Thoracic aorta (tissue), 2 donors: ENCODE measurements around the gene CENATAC. TPM values are rescaled to one million over a fixed set of nuclear protein-coding genes. Genes with fewer than 3 reads are reported as not detected.
A peak's percentile ranks its signal among the peaks of the same experiment; 100 is the strongest.
"Not testable (repeated sequence)": the region's sequence is repeated elsewhere in the genome, so short reads cannot be mapped to it uniquely, and the experiment has no call there.

Experiments
- ATAC-seq: fragments of 150-250 bp; one replicate; pipeline ENCODE4 v1.8.0; 2017; ENCODE audit warnings: low read depth; ENCODE audit not compliant: insufficient number of reproducible peaks, low FRiP score
- DNase-seq: peaks from one replicate; pipeline ENCODE4 v3.0.0-alpha.2; 2020; ENCODE audit warnings: low spot score
- H3K27ac ChIP-seq, 2 donors: fragments of 200-600 bp; sonication (generic); 1 replicate in 1 of 2; 2 replicates in 1 of 2; pipeline ENCODE4 v1.5.1; 2016; ENCODE audit warnings: mild to moderate bottlenecking in 2 of 2, moderate library complexity in 2 of 2
- H3K27me3 ChIP-seq: fragments of 200-600 bp; sonication (generic); replicated peaks from 2 replicates; pipeline ENCODE4 v1.6.0; 2016; ENCODE audit warnings: mild to moderate bottlenecking; ENCODE audit not compliant: insufficient read depth
- H3K36me3 ChIP-seq: fragments of 200-600 bp; sonication (generic); one replicate; pipeline ENCODE4 v1.5.1; 2016
- H3K4me1 ChIP-seq, 2 donors: fragments of 200-600 bp; sonication (generic); 1 replicate in 1 of 2; 2 replicates in 1 of 2; pipeline versions ENCODE4 v1.5.1 to v1.6.0; 2016; ENCODE audit warnings: low read depth in 2 of 2, mild to moderate bottlenecking in 1 of 2; ENCODE audit not compliant: control insufficient read depth in 1 of 2
- H3K4me3 ChIP-seq: fragments of 200-600 bp; sonication (generic); 2 replicates; pipeline ENCODE4 v1.5.1; 2016; ENCODE audit warnings: mild to moderate bottlenecking
- H3K9me3 ChIP-seq: fragments of 200-600 bp; sonication (generic); 2 replicates; pipeline ENCODE4 v1.5.1; 2016
- CTCF ChIP-seq: fragments of 200-600 bp; sonication (generic); IDR thresholded peaks from one replicate; pipeline ENCODE4 v1.5.1; 2019; ENCODE audit warnings: antibody characterized with exemption
- total RNA-seq, 2 donors: library from RNA; depleted of rRNA; stranded (reverse); fragments of >200 nt; gene quantifications; one replicate each; pipeline versions ENCODE4 v1.1.0 to v1.2.3, GENCODE V29; 2016

CENATAC gene
- 100 to 1,000 TPM in 1 of 2 donors, 10 to 100 TPM in 1; 63.5 to 128 TPM for total RNA-seq

GRCh38 chr11:118997627-118998387 is at the start of gene CENATAC:
Gene CENATAC (plus strand): TSS chr11:118998138. CDS start chr11:118998198, 60 bp downstream.
- peak; percentile 73 for DNase-seq
- no peak for TF ChIP-seq CTCF
- no peaks in the 10 kb centered on the region for H3K9me3 ChIP-seq

GRCh38 chr11:118953265-118953664 is 44.7 kb upstream of the CENATAC start:
- Histone ChIP-seq H3K4me3 (no peak overlapping the region), H3K36me3 (no peaks in the 10 kb centered on the region), H3K9me3 (no peaks in the 10 kb centered on the region), H3K27me3 (no peaks in the 10 kb centered on the region), H3K27ac (no peak overlapping the region), H3K4me1 (no peaks in the 10 kb centered on the region)
- no peak for ATAC-seq
- no peak for DNase-seq
- TF ChIP-seq CTCF = no peak

More at GRCh38 chr11:118997627-118998387, at the start of gene CENATAC:
- H3K27me3 ChIP-seq = no peaks in the 10 kb centered on the region
- ATAC-seq = peak; percentile 78
- H3K27ac ChIP-seq = peak within 1 kb of the TSS; percentile 86 to 87
- H3K4me3 ChIP-seq = peak within 1 kb of the TSS; percentile 92
- peaks cover 8 to 26% of the 10 kb centered on the region in 2 donors for H3K4me1 ChIP-seq
- peaks cover 15% of the 10 kb centered on the region for H3K36me3 ChIP-seq

- not testable (repeated sequence) for H3K27me3 ChIP-seq, DNase-seq, H3K4me3 ChIP-seq, H3K9me3 ChIP-seq, ATAC-seq, H3K4me1 ChIP-seq, H3K36me3 ChIP-seq, H3K27ac ChIP-seq
These were observed 44.0 kb upstream of the CENATAC start for GRCh38 chr11:118953976-118954375.

- Histone ChIP-seq H3K4me3 (no peak within 1 kb of the TSS), H3K27me3 (no peaks in the 10 kb centered on the region), H3K36me3 (no peaks in the 10 kb centered on the region), H3K9me3 (no peaks in the 10 kb centered on the region), H3K27ac (no peak within 1 kb of the TSS), H3K4me1 (no peaks in the 10 kb centered on the region)
- peak; percentile 98 for TF ChIP-seq CTCF
- ATAC-seq (peak; percentile 82), DNase-seq (peak; percentile 53)
These were observed 41.7 kb upstream of the CENATAC start, which contains the start of gene UPK2 for GRCh38 chr11:118956094-118956846. Gene UPK2 (plus strand): TSS chr11:118956298. CDS start chr11:118956351, 53 bp downstream.

GRCh38 chr11:118956847-118957469 is 41.0 kb upstream of the CENATAC start:
- no peak for TF ChIP-seq CTCF
- H3K36me3 ChIP-seq = no peaks in the 10 kb centered on the region
- H3K9me3 ChIP-seq = no peaks in the 10 kb centered on the region
- no peaks in the 10 kb centered on the region for H3K27me3 ChIP-seq
- H3K4me3 ChIP-seq = no peak overlapping the region
- H3K4me1 ChIP-seq = no peaks in the 10 kb centered on the region
- DNase-seq (no peak), ATAC-seq (no peak)
- no peak overlapping the region for H3K27ac ChIP-seq
